ENCODE data around the gene AGAP1.

Gene AGAP1

DNA sequence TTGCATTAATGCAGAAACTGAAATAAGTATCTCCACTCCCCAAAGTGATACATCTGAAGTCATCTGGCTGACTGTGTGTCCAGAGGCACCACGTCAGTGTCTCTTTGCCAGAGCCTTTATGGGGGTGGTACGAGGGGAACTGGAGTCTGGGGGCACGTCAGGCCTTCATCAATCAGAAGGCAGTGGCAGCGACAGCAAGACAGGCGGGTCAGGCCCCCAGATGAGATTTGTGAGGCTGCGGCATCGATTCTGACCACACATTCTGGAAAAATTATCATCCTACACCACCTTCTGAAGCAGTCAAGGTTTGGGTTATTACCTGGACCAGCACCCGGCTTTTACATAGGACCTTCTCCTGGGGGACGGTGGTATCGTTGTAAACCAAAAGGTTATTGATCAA is 450.7 kb downstream of the AGAP1 start:
- TF ChIP-seq FOXP2 (optimal IDR thresholded peaks at IDR 0.05; ENCODE audit: borderline replicate concordance, extremely low read depth, extremely low read length, insufficient read depth) (no peak), POLR2AphosphoS5 (IDR thresholded peaks at IDR 0.05; ENCODE audit: low read depth, low read length) (no peak), SIN3A (IDR thresholded peaks at IDR 0.05; ENCODE audit: borderline replicate concordance, insufficient read depth, low read length) (no peak), TAF1 (IDR thresholded peaks at IDR 0.05; ENCODE audit: borderline replicate concordance, insufficient read depth, low read length) (no peak)
- TF ChIP-seq, protein P1, sequence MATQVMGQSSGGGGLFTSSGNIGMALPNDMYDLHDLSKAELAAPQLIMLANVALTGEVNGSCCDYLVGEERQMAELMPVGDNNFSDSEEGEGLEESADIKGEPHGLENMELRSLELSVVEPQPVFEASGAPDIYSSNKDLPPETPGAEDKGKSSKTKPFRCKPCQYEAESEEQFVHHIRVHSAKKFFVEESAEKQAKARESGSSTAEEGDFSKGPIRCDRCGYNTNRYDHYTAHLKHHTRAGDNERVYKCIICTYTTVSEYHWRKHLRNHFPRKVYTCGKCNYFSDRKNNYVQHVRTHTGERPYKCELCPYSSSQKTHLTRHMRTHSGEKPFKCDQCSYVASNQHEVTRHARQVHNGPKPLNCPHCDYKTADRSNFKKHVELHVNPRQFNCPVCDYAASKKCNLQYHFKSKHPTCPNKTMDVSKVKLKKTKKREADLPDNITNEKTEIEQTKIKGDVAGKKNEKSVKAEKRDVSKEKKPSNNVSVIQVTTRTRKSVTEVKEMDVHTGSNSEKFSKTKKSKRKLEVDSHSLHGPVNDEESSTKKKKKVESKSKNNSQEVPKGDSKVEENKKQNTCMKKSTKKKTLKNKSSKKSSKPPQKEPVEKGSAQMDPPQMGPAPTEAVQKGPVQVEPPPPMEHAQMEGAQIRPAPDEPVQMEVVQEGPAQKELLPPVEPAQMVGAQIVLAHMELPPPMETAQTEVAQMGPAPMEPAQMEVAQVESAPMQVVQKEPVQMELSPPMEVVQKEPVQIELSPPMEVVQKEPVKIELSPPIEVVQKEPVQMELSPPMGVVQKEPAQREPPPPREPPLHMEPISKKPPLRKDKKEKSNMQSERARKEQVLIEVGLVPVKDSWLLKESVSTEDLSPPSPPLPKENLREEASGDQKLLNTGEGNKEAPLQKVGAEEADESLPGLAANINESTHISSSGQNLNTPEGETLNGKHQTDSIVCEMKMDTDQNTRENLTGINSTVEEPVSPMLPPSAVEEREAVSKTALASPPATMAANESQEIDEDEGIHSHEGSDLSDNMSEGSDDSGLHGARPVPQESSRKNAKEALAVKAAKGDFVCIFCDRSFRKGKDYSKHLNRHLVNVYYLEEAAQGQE (IDR thresholded peaks at IDR 0.05; ENCODE audit: insufficient read depth in 1 of 2, low read depth in 2 of 2, low read length in 2 of 2), result no peak

DNA sequence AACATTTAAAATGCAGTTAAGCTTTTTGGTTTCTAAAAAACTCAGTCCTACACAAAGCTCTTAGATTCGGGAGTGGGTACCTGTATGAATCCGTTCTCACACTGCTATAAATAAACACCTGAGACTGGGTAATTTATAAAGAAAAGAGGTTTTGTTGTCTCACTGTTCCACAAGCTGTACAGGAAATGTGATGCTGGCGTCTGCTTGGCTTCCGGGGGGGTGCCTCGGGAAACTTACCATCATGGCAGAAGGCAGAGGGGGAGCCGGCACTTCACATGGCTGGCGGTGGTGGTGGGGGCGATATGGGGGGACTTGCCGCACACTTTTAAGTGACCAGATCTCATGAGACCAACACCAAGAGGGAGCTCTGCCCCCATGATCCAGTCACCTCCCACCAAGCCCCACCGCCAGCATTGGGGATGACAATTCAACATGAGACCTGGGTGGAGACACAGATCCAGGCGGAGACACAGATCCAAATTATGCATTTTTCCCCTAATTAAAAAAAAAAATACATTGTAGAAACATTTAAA is 451.8 kb downstream of the AGAP1 start:
- no peak for TF ChIP-seq POLR2AphosphoS5 (IDR thresholded peaks at IDR 0.05; ENCODE audit: low read depth, low read length)
- no peak for TF ChIP-seq TAF1 (IDR thresholded peaks at IDR 0.05; ENCODE audit: borderline replicate concordance, insufficient read depth, low read length)
- TF ChIP-seq SIN3A (IDR thresholded peaks at IDR 0.05; ENCODE audit: borderline replicate concordance, insufficient read depth, low read length), result no peak
- TF ChIP-seq FOXP2 (optimal IDR thresholded peaks at IDR 0.05; ENCODE audit: borderline replicate concordance, extremely low read depth, extremely low read length, insufficient read depth), result no peak
- TF ChIP-seq, protein P1 (IDR thresholded peaks at IDR 0.05; ENCODE audit: insufficient read depth in 1 of 2, low read depth in 2 of 2, low read length in 2 of 2), result no peak

DNA sequence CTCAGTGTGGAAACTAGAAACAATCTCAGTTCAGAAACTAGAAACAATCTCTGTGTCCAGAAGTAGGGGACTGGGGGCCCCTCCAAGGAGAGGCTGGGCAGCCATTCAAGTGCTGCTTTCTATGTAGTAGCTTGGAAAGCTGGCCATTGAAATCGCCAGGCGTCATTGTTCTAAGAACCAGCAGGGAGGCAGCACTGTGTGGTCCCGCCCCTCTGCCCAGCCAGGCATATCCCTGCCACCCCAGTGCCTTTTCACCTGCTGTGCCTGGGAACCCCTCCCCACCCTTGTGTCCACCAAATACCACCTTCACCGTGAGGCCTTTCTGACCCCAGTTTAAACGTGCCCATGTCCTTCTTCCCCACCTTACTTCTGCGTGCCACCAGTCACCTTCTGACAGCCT is 452.7 kb downstream of the AGAP1 start:
- no peak for TF ChIP-seq SIN3A (IDR thresholded peaks at IDR 0.05; ENCODE audit: borderline replicate concordance, insufficient read depth, low read length)
- TF ChIP-seq FOXP2 (optimal IDR thresholded peaks at IDR 0.05; ENCODE audit: borderline replicate concordance, extremely low read depth, extremely low read length, insufficient read depth), result no peak
- TF ChIP-seq POLR2AphosphoS5 (IDR thresholded peaks at IDR 0.05; ENCODE audit: low read depth, low read length), result no peak
- TF ChIP-seq TAF1 (IDR thresholded peaks at IDR 0.05; ENCODE audit: borderline replicate concordance, insufficient read depth, low read length), result no peak

DNA sequence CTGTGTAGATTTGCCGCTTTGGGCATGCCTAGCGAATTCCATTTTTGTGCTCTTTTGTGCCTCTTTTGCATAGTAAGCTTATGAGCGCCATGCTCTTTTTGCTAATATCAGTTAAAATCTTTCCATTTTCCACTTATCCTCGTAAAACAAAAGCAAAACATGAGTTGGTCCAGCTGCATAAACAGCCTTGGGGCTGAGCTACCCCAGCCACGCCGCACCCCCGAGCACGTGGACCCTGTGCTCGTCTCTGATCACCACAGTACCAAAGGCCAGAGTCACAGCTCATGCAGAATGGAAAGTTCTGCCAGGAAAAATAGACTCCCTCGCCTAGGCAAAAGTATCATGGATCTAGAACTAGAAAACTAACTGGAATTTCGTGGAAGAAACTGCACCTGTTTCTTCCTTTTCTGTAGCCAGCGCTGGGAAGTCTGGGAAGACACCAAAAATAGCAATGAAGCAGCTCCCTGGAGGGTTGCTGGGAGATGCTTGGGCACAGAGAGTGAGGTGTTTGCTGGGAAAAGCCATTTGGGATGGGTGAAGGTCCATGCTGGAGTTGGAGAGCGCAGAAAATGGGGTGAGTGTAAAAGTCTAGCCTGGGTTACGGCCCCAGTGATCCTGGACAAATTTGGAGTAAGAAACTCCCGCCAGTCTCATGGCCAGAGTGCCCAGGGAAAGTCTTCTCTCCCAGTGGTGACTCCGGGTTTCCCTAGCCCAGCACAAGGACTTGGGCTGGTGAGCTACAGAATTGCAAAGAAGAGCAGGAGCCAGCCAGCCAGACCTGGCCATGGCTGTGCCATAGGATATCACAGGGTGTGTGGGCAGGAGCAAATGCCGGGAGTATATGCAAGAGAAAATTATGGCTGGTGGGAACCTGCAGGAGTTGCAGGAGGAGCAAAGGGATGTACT is 456.0 kb downstream of the AGAP1 start:
- TF ChIP-seq TAF1 (IDR thresholded peaks at IDR 0.05; ENCODE audit: borderline replicate concordance, insufficient read depth, low read length) (no peak), SIN3A (IDR thresholded peaks at IDR 0.05; ENCODE audit: borderline replicate concordance, insufficient read depth, low read length) (no peak)

DNA sequence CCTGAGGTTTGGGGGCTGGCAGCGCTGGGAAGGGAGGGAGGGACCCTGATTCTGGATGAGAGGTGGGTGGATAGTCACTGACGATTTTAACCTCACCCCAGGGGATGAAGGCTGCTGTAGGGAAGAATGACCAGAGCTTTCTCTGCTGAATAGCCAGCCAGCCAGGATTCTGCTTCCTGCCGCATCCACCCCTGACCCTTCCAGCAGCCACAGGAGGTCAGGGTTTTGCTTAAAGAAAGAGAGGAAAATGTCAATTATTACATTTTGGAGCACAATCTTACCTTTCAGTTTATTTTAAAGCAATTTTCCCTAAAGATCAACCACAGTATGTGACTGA is 456.6 kb downstream of the AGAP1 start:
- TF ChIP-seq FOXP2 (optimal IDR thresholded peaks at IDR 0.05; ENCODE audit: borderline replicate concordance, extremely low read depth, extremely low read length, insufficient read depth), result no peak
- TF ChIP-seq SIN3A (IDR thresholded peaks at IDR 0.05; ENCODE audit: borderline replicate concordance, insufficient read depth, low read length), result no peak
- TF ChIP-seq POLR2AphosphoS5 (IDR thresholded peaks at IDR 0.05; ENCODE audit: low read depth, low read length), result no peak
- TF ChIP-seq, protein P1 (IDR thresholded peaks at IDR 0.05; ENCODE audit: insufficient read depth in 1 of 2, low read depth in 2 of 2, low read length in 2 of 2), result no peak
- TF ChIP-seq TAF1 (IDR thresholded peaks at IDR 0.05; ENCODE audit: borderline replicate concordance, insufficient read depth, low read length), result no peak

DNA sequence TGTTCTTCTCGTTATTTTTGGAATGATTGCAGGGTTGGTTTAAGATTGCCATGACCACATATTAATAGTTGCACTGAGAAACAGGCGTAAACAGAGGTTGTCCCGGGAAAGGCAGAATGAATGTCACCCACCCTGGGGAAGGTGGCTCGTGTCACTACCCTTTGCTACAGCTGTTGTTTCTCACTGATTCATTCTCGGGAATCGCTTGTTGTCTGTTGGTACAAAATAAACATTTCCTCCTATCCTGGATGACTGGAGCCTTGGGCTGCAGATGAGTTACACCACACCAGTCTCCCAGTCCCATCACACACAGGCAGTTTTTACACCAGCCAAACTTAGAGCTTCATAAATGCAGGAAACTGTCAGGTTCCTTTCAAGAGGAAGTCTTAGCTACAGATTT is 457.6 kb downstream of the AGAP1 start:
- no peak for TF ChIP-seq FOXP2 (optimal IDR thresholded peaks at IDR 0.05; ENCODE audit: borderline replicate concordance, extremely low read depth, extremely low read length, insufficient read depth)
- TF ChIP-seq SIN3A (IDR thresholded peaks at IDR 0.05; ENCODE audit: borderline replicate concordance, insufficient read depth, low read length), result no peak
- TF ChIP-seq TAF1 (IDR thresholded peaks at IDR 0.05; ENCODE audit: borderline replicate concordance, insufficient read depth, low read length), result no peak
- no peak for TF ChIP-seq POLR2AphosphoS5 (IDR thresholded peaks at IDR 0.05; ENCODE audit: low read depth, low read length)
- TF ChIP-seq, protein P1 (IDR thresholded peaks at IDR 0.05; ENCODE audit: insufficient read depth in 1 of 2, low read depth in 2 of 2, low read length in 2 of 2), result no peak
